Skeletal muscle tissue (tissue), 4 donors: ENCODE results near the gene PTH1R. TPM values are rescaled to one million over a fixed set of nuclear protein-coding genes. Genes with fewer than 3 reads are reported as not detected.

Experiments used
- H3K27ac ChIP-seq: one replicate; pipeline ENCODE4 v1.7.0; 2013; ENCODE audit warnings: mild to moderate bottlenecking, low read depth, low read length, inconsistent platforms
- H3K27me3 ChIP-seq, 3 donors: one replicate each; pipeline ENCODE4 v1.7.0; 2013; ENCODE audit warnings: low read length in 3 of 3; ENCODE audit not compliant: control insufficient read depth in 3 of 3, insufficient read depth in 3 of 3
- H3K36me3 ChIP-seq, 3 donors: one replicate each; pipeline ENCODE4 v1.7.0; 2013; ENCODE audit warnings: low read length in 3 of 3; ENCODE audit not compliant: control insufficient read depth in 3 of 3, insufficient read depth in 3 of 3
- H3K4me1 ChIP-seq, 3 donors: one replicate each; pipeline ENCODE4 v1.7.0; 2013; ENCODE audit warnings: low read length in 3 of 3, mild to moderate bottlenecking in 3 of 3; ENCODE audit not compliant: control insufficient read depth in 3 of 3, insufficient read depth in 3 of 3
- H3K4me3 ChIP-seq, 3 donors: one replicate each; pipeline ENCODE4 v1.7.0; 2013; ENCODE audit warnings: low read length in 3 of 3
- H3K9ac ChIP-seq, 3 donors: one replicate each; pipeline ENCODE4 v1.7.0; 2013; ENCODE audit warnings: low read length in 3 of 3, mild to moderate bottlenecking in 3 of 3, moderate library complexity in 2 of 3, low read depth in 1 of 3
- H3K9me3 ChIP-seq, 3 donors: one replicate each; pipeline ENCODE4 v1.7.0; 2013; ENCODE audit warnings: low read length in 3 of 3; ENCODE audit not compliant: control insufficient read depth in 3 of 3
- total RNA-seq: library from RNA; depleted of rRNA; stranded (reverse); fragments of >200 nt; gene quantifications from one replicate; pipeline ENCODE4 v1.2.3, GENCODE V29; 2014
- donor health status: Osteomylitis.

Gene PTH1R
- total RNA-seq, 1 donor from 2014 or later: 9.4 TPM

- peak overlapping the region in 1 of 3 donors; percentile 14 for H3K4me3 ChIP-seq
- H3K36me3 ChIP-seq: peaks cover 16 to 24% (median 22%) of the 10 kb centered on the region in 3 donors
- peaks cover 69 to 96% (median 83%) of the 10 kb centered on the region in 3 donors for H3K4me1 ChIP-seq
- H3K27me3 ChIP-seq: no peaks in the 10 kb centered on the region
- peak overlapping the region; percentile 53 to 66 (median 54) for H3K9ac ChIP-seq
- no peaks in the 10 kb centered on the region for H3K9me3 ChIP-seq
- H3K27ac ChIP-seq: peak overlapping the region; percentile 92
Measured at GRCh38 chr3:46935989-46936558, 58.6 kb downstream of the PTH1R start.

GRCh38 chr3:46936733-46937250 lies 59.3 kb downstream of the PTH1R start:
- Histone ChIP-seq H3K9ac (peak overlapping the region; percentile 50 to 54 (median 54)), H3K9me3 (no peaks in the 10 kb centered on the region), H3K27ac (peak overlapping the region; percentile 92), H3K36me3 (peaks cover 16 to 24% (median 22%) of the 10 kb centered on the region in 3 donors), H3K27me3 (no peaks in the 10 kb centered on the region), H3K4me3 (no peak overlapping the region), H3K4me1 (peaks cover 62 to 89% (median 77%) of the 10 kb centered on the region in 3 donors)

- Histone ChIP-seq H3K9ac (peak overlapping the region in 1 of 3 donors; percentile 35), H3K27ac (peak overlapping the region; percentile 65), H3K9me3 (no peaks in the 10 kb centered on the region), H3K36me3 (peaks cover 16 to 24% (median 22%) of the 10 kb centered on the region in 3 donors), H3K4me1 (peaks cover 56 to 89% (median 75%) of the 10 kb centered on the region in 3 donors), H3K27me3 (no peaks in the 10 kb centered on the region), H3K4me3 (no peak overlapping the region)
Measured at GRCh38 chr3:46938118-46938517, 60.6 kb downstream of the PTH1R start.

GRCh38 chr3:46939578-46940445 lies 62.3 kb downstream of the PTH1R start:
- peaks cover 16 to 24% (median 22%) of the 10 kb centered on the region in 3 donors for H3K36me3 ChIP-seq
- H3K27ac ChIP-seq: peak overlapping the region; percentile 65

GRCh38 chr3:46942076-46942475 lies 64.6 kb downstream of the PTH1R start:
- Histone ChIP-seq H3K4me1 (peaks cover 51 to 88% (median 69%) of the 10 kb centered on the region in 3 donors), H3K27ac (no peak overlapping the region), H3K27me3 (no peaks in the 10 kb centered on the region), H3K36me3 (peaks cover 16 to 24% (median 16%) of the 10 kb centered on the region in 3 donors), H3K9ac (no peak overlapping the region), H3K9me3 (no peaks in the 10 kb centered on the region), H3K4me3 (no peak overlapping the region)

More at GRCh38 chr3:46939578-46940445, 62.3 kb downstream of the PTH1R start:
- Histone ChIP-seq H3K27me3 (no peaks in the 10 kb centered on the region), H3K9ac (peak overlapping the region; percentile 9 to 17 (median 16)), H3K4me1 (peaks cover 58 to 91% (median 77%) of the 10 kb centered on the region in 3 donors), H3K4me3 (no peak overlapping the region), H3K9me3 (no peaks in the 10 kb centered on the region)

GRCh38 chr3:46942481-46943236 lies 65.1 kb downstream of the PTH1R start:
- H3K9ac ChIP-seq: peak overlapping the region in 2 of 3 donors; percentile 63 to 68
- peaks cover 16 to 19% (median 16%) of the 10 kb centered on the region in 3 donors for H3K36me3 ChIP-seq
- H3K27ac ChIP-seq: peak overlapping the region; percentile 21
- peaks cover 56 to 88% (median 69%) of the 10 kb centered on the region in 3 donors for H3K4me1 ChIP-seq
- H3K4me3 ChIP-seq: no peak overlapping the region
- H3K27me3 ChIP-seq: no peaks in the 10 kb centered on the region
- H3K9me3 ChIP-seq: no peaks in the 10 kb centered on the region

- Histone ChIP-seq H3K4me3 (peak overlapping the region in 2 of 3 donors; percentile 9 to 45), H3K9me3 (no peaks in the 10 kb centered on the region), H3K36me3 (peaks cover 13 to 17% (median 16%) of the 10 kb centered on the region in 3 donors), H3K9ac (peak overlapping the region in 2 of 3 donors; percentile 63 to 68), H3K4me1 (peaks cover 64 to 88% (median 69%) of the 10 kb centered on the region in 3 donors), H3K27me3 (no peaks in the 10 kb centered on the region), H3K27ac (peak overlapping the region; percentile 21)
Measured at GRCh38 chr3:46943237-46944187, 66.0 kb downstream of the PTH1R start.

GRCh38 chr3:46944191-46944590 lies 66.7 kb downstream of the PTH1R start:
- Histone ChIP-seq H3K36me3 (peaks cover 13 to 16% (median 15%) of the 10 kb centered on the region in 3 donors), H3K27ac (peak overlapping the region; percentile 21), H3K4me3 (no peak overlapping the region), H3K9ac (peak overlapping the region in 2 of 3 donors; percentile 13 to 68), H3K4me1 (peaks cover 64 to 88% (median 69%) of the 10 kb centered on the region in 3 donors), H3K27me3 (no peaks in the 10 kb centered on the region), H3K9me3 (no peaks in the 10 kb centered on the region)
